Omental fat pad (tissue), 4 donors: ENCODE measurements around the gene HAP1. TPM values are rescaled to one million over a fixed set of nuclear protein-coding genes. Genes with fewer than 3 reads are reported as not detected.

Experiments used
- ATAC-seq: fragments of 150-250 bp; one replicate; pipeline ENCODE4 v1.9.1; 2016; ENCODE audit warnings: mild to moderate bottlenecking, moderate library complexity; ENCODE audit not compliant: low FRiP score
- DNase-seq: peaks from one replicate; pipeline ENCODE4 v3.0.0-alpha.2; 2019; ENCODE audit warnings: low spot score
- CTCF ChIP-seq, 3 donors: fragments of 450-650 bp; IDR thresholded peaks; one replicate each; pipeline ENCODE4 v1.5.1; 2016 to 2017; ENCODE audit warnings: antibody characterized with exemption in 3 of 3, mild to moderate bottlenecking in 3 of 3, moderate library complexity in 2 of 3
- total RNA-seq, 4 donors: library from RNA; depleted of rRNA; stranded (reverse); fragments of >200 nt; gene quantifications; one replicate each; pipeline ENCODE4 v1.1.0, GENCODE V29; 2016

Gene HAP1
- total RNA-seq, 4 donors from 2014 or later: 0.47 to 1.1 TPM; not detected in 2

- no peak for TF ChIP-seq CTCF (IDR thresholded peaks at IDR 0.05)
- ATAC-seq: no peak
- DNase-seq: no peak
Measured at GRCh38 chr17:41762391-41762790, 27.9 kb upstream of the HAP1 start.

GRCh38 chr17:41760878-41761277 lies 26.4 kb upstream of the HAP1 start:
- DNase-seq (no peak), ATAC-seq (no peak)
- no peak for TF ChIP-seq CTCF (IDR thresholded peaks at IDR 0.05)

- TF ChIP-seq CTCF (IDR thresholded peaks at IDR 0.05): no peak
- ATAC-seq (no peak), DNase-seq (no peak)
Measured at GRCh38 chr17:41758601-41759000, 24.2 kb upstream of the HAP1 start.

GRCh38 chr17:41754066-41754465 lies 19.6 kb upstream of the HAP1 start:
- ATAC-seq: no peak
- no peak for TF ChIP-seq CTCF (IDR thresholded peaks at IDR 0.05)
- no peak for DNase-seq

- TF ChIP-seq CTCF (IDR thresholded peaks at IDR 0.05): no peak
- DNase-seq: no peak
Measured at GRCh38 chr17:41751288-41751687, 16.8 kb upstream of the HAP1 start.

GRCh38 chr17:41750862-41751261 lies 16.4 kb upstream of the HAP1 start:
- DNase-seq: no peak
- no peak for ATAC-seq
- TF ChIP-seq CTCF (IDR thresholded peaks at IDR 0.05): no peak

More at GRCh38 chr17:41751288-41751687, 16.8 kb upstream of the HAP1 start:
- no peak for ATAC-seq

GRCh38 chr17:41748275-41748674 lies 13.8 kb upstream of the HAP1 start:
- ATAC-seq (no peak), DNase-seq (no peak)
- TF ChIP-seq CTCF (IDR thresholded peaks at IDR 0.05): no peak
